Liver (tissue), 3 donors: ENCODE data around the gene ZNF532.

Experiments used
- CTCF ChIP-seq: fragments of 150-350 bp; IDR thresholded peaks from 2 replicates; pipeline ENCODE4 v1.5.1; 2017; ENCODE audit warnings: improper control_type of control experiment, low read depth, low read length; ENCODE audit not compliant: missing input control
- EGR1 ChIP-seq, 2 donors: IDR thresholded peaks; 2 replicates each; pipeline ENCODE4 v1.6.1; 2016 to 2018; ENCODE audit warnings: antibody characterized with exemption in 2 of 2, low read depth in 2 of 2
- MAX ChIP-seq: IDR thresholded peaks from 2 replicates; pipeline ENCODE4 v1.6.1; 2016; ENCODE audit warnings: antibody characterized with exemption
- NR2F2 ChIP-seq: IDR thresholded peaks from 2 replicates; pipeline ENCODE4 v1.6.1; 2016; ENCODE audit warnings: antibody characterized with exemption
- REST ChIP-seq: IDR thresholded peaks from 2 replicates; pipeline ENCODE4 v1.6.1; 2016; ENCODE audit warnings: antibody characterized with exemption, mild to moderate bottlenecking
- RXRA ChIP-seq, 2 donors: IDR thresholded peaks; 2 replicates each; pipeline ENCODE4 v1.6.1; 2017 to 2018; ENCODE audit warnings: antibody characterized with exemption in 2 of 2, mild to moderate bottlenecking in 1 of 2
- TAF1 ChIP-seq: conservative IDR thresholded peaks from 2 replicates; pipeline ENCODE4 v1.6.1; 2016; ENCODE audit warnings: antibody characterized with exemption, mild to moderate bottlenecking
- YY1 ChIP-seq: IDR thresholded peaks from 2 replicates; pipeline ENCODE4 v1.6.1; 2016; ENCODE audit warnings: antibody characterized with exemption, mild to moderate bottlenecking
- ZBTB33 ChIP-seq: IDR thresholded peaks from 2 replicates; pipeline ENCODE4 v1.6.1; 2016; ENCODE audit warnings: antibody characterized with exemption
- donor health status: healthy.
- donor health status: healthy.

GRCh38 chr18:58862851-58863538 lies 1.7 kb upstream of the ZNF532 start:
- TF ChIP-seq MAX (no peak), CTCF (no peak), RXRA (IDR thresholded peaks at IDR 0.05) (no peak), REST (no peak), NR2F2 (no peak), ZBTB33 (no peak), EGR1 (IDR thresholded peaks at IDR 0.05; ENCODE audit: low read depth in 2 of 2) (no peak), TAF1 (no peak), YY1 (no peak)
